Measurements from ENCODE around the gene ZNF592. TPM values are rescaled to one million over a fixed set of nuclear protein-coding genes. Genes with fewer than 3 reads are reported as not detected.
"Not testable (repeated sequence)": the region's sequence is repeated elsewhere in the genome, so short reads cannot be mapped to it uniquely, and the experiment has no call there.

Gene ZNF592
- total and polyA plus RNA-seq, 2 donors (not counting 1 experiment from before 2014, with no cell fraction given) = 5.1 to 7.5 TPM

DNA sequence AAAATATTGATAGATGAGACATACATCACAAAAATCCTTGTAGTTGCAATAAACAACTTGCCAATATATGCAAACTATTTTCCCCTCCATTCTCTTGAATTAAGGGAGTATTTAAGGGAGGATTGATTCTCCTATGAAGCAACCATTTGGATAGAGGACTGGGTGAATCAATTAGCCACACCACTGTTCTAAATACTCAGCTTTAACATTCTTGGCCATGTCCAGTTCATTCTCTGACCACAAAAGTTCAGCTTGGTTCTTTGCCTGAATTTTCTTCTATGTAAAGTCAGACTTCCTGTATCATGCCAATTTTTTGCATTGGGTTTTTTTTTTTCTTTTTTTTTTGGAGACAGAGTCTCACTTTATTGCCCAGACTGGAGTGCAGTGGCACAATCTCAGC is 16.6 kb upstream of the ZNF592 start:
- Histone ChIP-seq H3K4me2 (ENCODE audit: extremely low read depth, insufficient read depth, low read length) (no peak overlapping the region), H3K9me3 (ENCODE audit: control insufficient read depth, insufficient read depth, low read depth, low read length) (no peaks in the 10 kb centered on the region), H3K4me3 (replicated peaks in 1 of 4; ENCODE audit: control extremely low read depth in 1 of 4, insufficient read depth in 1 of 4, low read depth in 3 of 4, low read length in 4 of 4) (no peak overlapping the region), H3K27ac (ENCODE audit: insufficient read depth, low read length) (no peak overlapping the region), H3K27me3 (ENCODE audit: control insufficient read depth, insufficient read depth, low read length) (no peaks in the 10 kb centered on the region), H3K79me2 (ENCODE audit: control insufficient read depth, insufficient read depth, low read length) (no peaks in the 10 kb centered on the region), H3K4me1 (ENCODE audit: control insufficient read depth, extremely low read depth, insufficient read depth, low read length) (no peaks in the 10 kb centered on the region), H3K36me3 (ENCODE audit: control insufficient read depth, insufficient read depth, low read length) (no peaks in the 10 kb centered on the region), H4K20me1 (ENCODE audit: control insufficient read depth, extremely low read depth, insufficient read depth, low read length) (no peaks in the 10 kb centered on the region), H3K9ac (ENCODE audit: insufficient read depth, low read length) (no peak overlapping the region), H2AFZ (ENCODE audit: low read length) (no peak overlapping the region)
- TF ChIP-seq, protein P1, sequence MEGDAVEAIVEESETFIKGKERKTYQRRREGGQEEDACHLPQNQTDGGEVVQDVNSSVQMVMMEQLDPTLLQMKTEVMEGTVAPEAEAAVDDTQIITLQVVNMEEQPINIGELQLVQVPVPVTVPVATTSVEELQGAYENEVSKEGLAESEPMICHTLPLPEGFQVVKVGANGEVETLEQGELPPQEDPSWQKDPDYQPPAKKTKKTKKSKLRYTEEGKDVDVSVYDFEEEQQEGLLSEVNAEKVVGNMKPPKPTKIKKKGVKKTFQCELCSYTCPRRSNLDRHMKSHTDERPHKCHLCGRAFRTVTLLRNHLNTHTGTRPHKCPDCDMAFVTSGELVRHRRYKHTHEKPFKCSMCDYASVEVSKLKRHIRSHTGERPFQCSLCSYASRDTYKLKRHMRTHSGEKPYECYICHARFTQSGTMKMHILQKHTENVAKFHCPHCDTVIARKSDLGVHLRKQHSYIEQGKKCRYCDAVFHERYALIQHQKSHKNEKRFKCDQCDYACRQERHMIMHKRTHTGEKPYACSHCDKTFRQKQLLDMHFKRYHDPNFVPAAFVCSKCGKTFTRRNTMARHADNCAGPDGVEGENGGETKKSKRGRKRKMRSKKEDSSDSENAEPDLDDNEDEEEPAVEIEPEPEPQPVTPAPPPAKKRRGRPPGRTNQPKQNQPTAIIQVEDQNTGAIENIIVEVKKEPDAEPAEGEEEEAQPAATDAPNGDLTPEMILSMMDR (conservative IDR thresholded peaks at IDR 0.05 in 1 of 2, IDR thresholded peaks at IDR 0.05 in 1 of 2; ENCODE audit: low read depth in 1 of 2, low read length in 2 of 2) = no peak
- TF ChIP-seq EZH2 (IDR thresholded peaks at IDR 0.05; ENCODE audit: low read length, missing control alignments) = no peak
- DNase-seq (ENCODE audit: low read depth in 2 of 2) = peak; percentile 86 to 96

DNA sequence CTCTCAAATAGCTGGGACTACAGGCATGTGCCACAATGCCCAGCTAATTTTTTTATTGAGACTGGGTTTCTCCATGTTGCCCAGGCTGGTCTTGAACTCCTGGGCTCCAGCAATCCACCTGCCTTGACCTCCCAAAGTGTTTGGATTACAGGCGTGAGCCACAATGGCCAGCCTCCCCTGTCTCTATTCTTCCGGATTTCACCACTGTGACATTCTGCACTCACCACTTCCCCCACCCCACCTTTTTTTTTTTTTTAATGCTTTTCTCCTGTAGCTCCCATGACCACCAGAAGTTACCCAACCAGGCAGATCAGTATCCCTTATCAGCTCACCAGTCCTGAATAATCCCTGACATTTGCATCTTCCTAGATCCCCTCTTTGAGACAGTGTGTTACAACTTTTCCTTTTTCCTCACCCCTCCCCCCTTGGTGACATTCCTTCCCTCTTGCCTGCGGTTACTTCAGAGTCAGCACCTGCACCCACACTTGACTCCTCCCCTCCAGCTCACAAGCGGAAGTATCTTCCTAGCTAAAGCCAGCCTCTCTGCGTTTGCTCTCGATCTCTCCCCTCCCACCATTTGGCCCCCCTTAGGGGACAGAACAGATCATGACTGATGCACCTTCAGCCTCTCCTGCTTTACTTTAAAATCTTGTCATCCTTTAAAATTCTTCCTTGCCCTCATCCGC is 13.5 kb upstream of the ZNF592 start:
- no peaks in the 10 kb centered on the region for H3K36me3 ChIP-seq (ENCODE audit: control insufficient read depth, insufficient read depth, low read length)
- H3K9me3 ChIP-seq (ENCODE audit: control insufficient read depth, insufficient read depth, low read depth, low read length) = no peaks in the 10 kb centered on the region
- H4K20me1 ChIP-seq (ENCODE audit: control insufficient read depth, extremely low read depth, insufficient read depth, low read length) = no peaks in the 10 kb centered on the region
- no peak overlapping the region for H3K4me3 ChIP-seq (replicated peaks in 1 of 4; ENCODE audit: control extremely low read depth in 1 of 4, insufficient read depth in 1 of 4, low read depth in 3 of 4, low read length in 4 of 4)
- H3K27ac ChIP-seq (ENCODE audit: insufficient read depth, low read length) = no peak overlapping the region
- no peaks in the 10 kb centered on the region for H3K27me3 ChIP-seq (ENCODE audit: control insufficient read depth, insufficient read depth, low read length)
- TF ChIP-seq, protein P1 (conservative IDR thresholded peaks at IDR 0.05 in 1 of 2, IDR thresholded peaks at IDR 0.05 in 1 of 2; ENCODE audit: low read depth in 1 of 2, low read length in 2 of 2) = no peak
- TF ChIP-seq EZH2 (IDR thresholded peaks at IDR 0.05; ENCODE audit: low read length, missing control alignments) = no peak
- H3K79me2 ChIP-seq (ENCODE audit: control insufficient read depth, insufficient read depth, low read length) = no peaks in the 10 kb centered on the region
- H3K4me1 ChIP-seq (ENCODE audit: control insufficient read depth, extremely low read depth, insufficient read depth, low read length) = no peaks in the 10 kb centered on the region
- no peak overlapping the region for H2AFZ ChIP-seq (ENCODE audit: low read length)
- H3K4me2 ChIP-seq (ENCODE audit: extremely low read depth, insufficient read depth, low read length) = no peak overlapping the region
- DNase-seq (ENCODE audit: low read depth in 2 of 2) = peak; percentile 26 to 83
- H3K9ac ChIP-seq (ENCODE audit: insufficient read depth, low read length) = no peak overlapping the region

DNA sequence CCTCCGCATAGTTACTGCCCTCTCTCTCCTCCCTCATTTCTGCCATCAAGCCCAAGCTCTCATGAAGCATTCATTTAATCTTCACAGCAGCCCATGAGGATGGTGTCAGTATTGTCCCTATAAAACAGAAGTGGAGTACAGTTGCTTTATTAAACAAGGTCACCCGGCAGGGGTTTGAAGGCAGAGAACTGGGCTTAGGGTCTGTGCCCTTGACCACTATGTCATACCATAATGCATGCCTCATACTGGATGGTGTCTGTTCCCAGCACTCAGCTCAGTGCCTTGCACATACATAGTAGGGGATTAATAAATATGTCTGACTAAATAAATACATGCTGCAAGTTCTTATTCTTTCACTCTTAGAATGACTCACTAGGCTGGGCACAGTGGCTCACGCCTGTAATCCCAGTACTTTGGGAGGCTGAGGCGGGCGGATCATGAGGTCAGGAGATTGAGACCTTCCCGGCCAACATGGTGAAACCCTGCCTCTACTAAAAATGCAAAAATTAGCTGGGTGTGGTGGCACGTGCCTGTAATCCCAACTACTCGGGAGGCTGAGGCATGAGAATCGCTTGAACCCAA is 12.8 kb upstream of the ZNF592 start:
- H4K20me1 ChIP-seq (ENCODE audit: control insufficient read depth, extremely low read depth, insufficient read depth, low read length); H3K79me2 ChIP-seq (ENCODE audit: control insufficient read depth, insufficient read depth, low read length); H3K4me2 ChIP-seq (ENCODE audit: extremely low read depth, insufficient read depth, low read length); H3K27ac ChIP-seq (ENCODE audit: insufficient read depth, low read length); H3K4me3 ChIP-seq (replicated peaks in 1 of 4; ENCODE audit: control extremely low read depth in 1 of 4, insufficient read depth in 1 of 4, low read depth in 3 of 4, low read length in 4 of 4); H3K27me3 ChIP-seq (ENCODE audit: control insufficient read depth, insufficient read depth, low read length); H3K9ac ChIP-seq (ENCODE audit: insufficient read depth, low read length); H3K9me3 ChIP-seq (ENCODE audit: control insufficient read depth, insufficient read depth, low read depth, low read length); H3K36me3 ChIP-seq (ENCODE audit: control insufficient read depth, insufficient read depth, low read length); H3K4me1 ChIP-seq (ENCODE audit: control insufficient read depth, extremely low read depth, insufficient read depth, low read length); H2AFZ ChIP-seq (ENCODE audit: low read length): not testable (repeated sequence)
- peak; percentile 51 to 70 for DNase-seq (ENCODE audit: low read depth in 2 of 2)

All from fibroblast of lung (primary cell).